Measurements from ENCODE around the gene SPEG. TPM values are rescaled to one million over a fixed set of nuclear protein-coding genes. Genes with fewer than 3 reads are reported as not detected.

SPEG gene
- total and polyA plus RNA-seq, 2 of the 8 experiments (the other 6 are each of a cell fraction or from before 2014, with no cell fraction given): 19.9 to 32.0 TPM

DNA sequence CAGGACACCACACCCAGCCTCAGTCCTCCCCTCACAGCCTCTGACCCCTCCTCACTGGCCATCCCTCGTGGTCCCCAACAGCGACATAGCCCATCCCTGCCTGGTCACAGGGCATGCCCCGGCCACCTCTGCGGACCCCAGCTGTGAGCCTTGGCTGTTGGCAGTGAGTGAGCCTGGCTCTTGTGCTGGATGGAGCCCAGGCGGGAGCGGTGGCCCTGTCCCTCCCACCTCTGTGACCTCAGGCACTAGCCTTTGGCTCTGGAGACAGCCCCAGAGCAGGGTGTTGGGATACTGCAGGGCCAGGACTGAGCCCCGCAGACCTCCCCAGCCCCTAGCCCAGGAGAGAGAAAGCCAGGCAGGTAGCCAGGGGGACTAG, 8.6 kb upstream of the SPEG start:
- Histone ChIP-seq H3K4me3 (ENCODE audit: extremely low read depth in 1 of 4, insufficient read depth in 2 of 4, low read depth in 3 of 4, low read length in 4 of 4) (no peak overlapping the region), H3K56ac (replicated peaks; ENCODE audit: insufficient read length, low read depth, low read length) (no peak overlapping the region), H3K27me3 (replicated peaks in 1 of 4; ENCODE audit: control insufficient read depth in 3 of 4, extremely low read depth in 1 of 4, insufficient read depth in 3 of 4, low read length in 3 of 4) (peaks cover 0 to 4% (median 2%) of the 10 kb centered on the region in 4 experiments; a peak in 2 of 7 replicates), H2AFZ (ENCODE audit: low read length) (no peak overlapping the region), H2BK120ac (replicated peaks; ENCODE audit: low read depth, low read length) (no peak overlapping the region), H2BK12ac (ENCODE audit: low read depth, low read length) (0 out of 2 replicates have a peak overlapping the region, but pooled peaks have one; percentile 14), H3K79me1 (ENCODE audit: low read depth, low read length) (no peaks in the 10 kb centered on the region), H4K5ac (ENCODE audit: insufficient read length, low read depth, low read length) (no peak overlapping the region), H3K18ac (ENCODE audit: extremely low read depth, low read length) (no peak overlapping the region), H3K27ac (ENCODE audit: low read depth, low read length) (no peak overlapping the region), H3K14ac (ENCODE audit: insufficient read length) (no peak overlapping the region), H3K4me1 (replicated peaks in 1 of 4; ENCODE audit: control insufficient read depth in 3 of 4, insufficient read depth in 4 of 4, low read length in 3 of 4) (no peaks in the 10 kb centered on the region), H4K8ac (ENCODE audit: extremely low read depth, insufficient read depth, low read length) (peak overlapping the region; percentile 38; the same call in 1 of the 2 replicates), H3K23me2 (ENCODE audit: low read depth, low read length) (peaks cover 2% of the 10 kb centered on the region; the same call in 1 of the 2 replicates), H2AK5ac (ENCODE audit: low read depth, low read length) (no peak overlapping the region), H4K91ac (replicated peaks; ENCODE audit: insufficient read length, low read length) (no peak overlapping the region), H3K79me2 (ENCODE audit: control insufficient read depth in 1 of 2, insufficient read depth in 2 of 2, low read length in 2 of 2) (no peaks in the 10 kb centered on the region), H3K9ac (replicated peaks in 1 of 4; ENCODE audit: extremely low read depth in 1 of 4, low read depth in 3 of 4, low read length in 3 of 4) (no peak overlapping the region), H3K9me3 (ENCODE audit: insufficient read depth in 2 of 2, low read depth in 1 of 2, low read length in 1 of 2) (no peaks in the 10 kb centered on the region), H3K36me3 (ENCODE audit: control insufficient read depth in 2 of 4, insufficient read depth in 4 of 4, low read length in 3 of 4) (no peaks in the 10 kb centered on the region), H2BK20ac (ENCODE audit: low read length) (no peak overlapping the region), H3K4me2 (ENCODE audit: insufficient read depth in 1 of 2, low read depth in 2 of 2, low read length in 2 of 2) (no peak overlapping the region), H3K4ac (replicated peaks; ENCODE audit: insufficient read length, low read depth, low read length) (no peak overlapping the region), H2BK5ac (ENCODE audit: low read depth, low read length) (no peak overlapping the region), H4K20me1 (replicated peaks in 1 of 2; ENCODE audit: control insufficient read depth in 1 of 2, insufficient read depth in 2 of 2, low read length in 2 of 2) (peaks cover 0 to 2% of the 10 kb centered on the region in 2 experiments), H2BK15ac (ENCODE audit: low read length) (no peak overlapping the region), H3K23ac (ENCODE audit: insufficient read length) (no peak overlapping the region)
- DNase-seq (ENCODE audit: low read depth in 1 of 2, low spot score in 2 of 2) (no peak), FAIRE-seq (no peak)
- 86% methylated on average over 7 of the region's 7 CpGs; no CpG with 5 or more reads in 1 of the 2 experiments for WGBS, 2 experiments (ENCODE audit: extremely low coverage in 1 of 2, insufficient coverage in 1 of 2, insufficient read length in 1 of 2, insufficient replicate concordance in 2 of 2, low coverage in 1 of 2, low lambda C conversion rate in 2 of 2, missing lambda C conversion rate in 1 of 2)
- ChIA-PET POLR2A (ENCODE audit: partially characterized antibody) (no interaction called here), CTCF (ENCODE audit: partially characterized antibody) (interaction anchor here (7.2 to 88.6 kb wide), 2 partner anchors 22 to 63 kb away, joined by 92 to 7248 read pairs; partner anchors contain the start of genes ASIC4, CHPF, GMPPA and SPEG)
- TF ChIP-seq TAF7 (optimal IDR thresholded peaks at IDR 0.05; ENCODE audit: borderline replicate concordance, low read depth, low read length) (no peak), ASH2L (IDR thresholded peaks at IDR 0.05; ENCODE audit: low read length) (no peak), EZH2 (IDR thresholded peaks at IDR 0.05; ENCODE audit: low read depth, low read length, severe bottlenecking) (no peak), SAP30 (IDR thresholded peaks at IDR 0.05; ENCODE audit: insufficient read depth, insufficient replicate concordance, low read length) (no peak), GABPA (IDR thresholded peaks at IDR 0.05; ENCODE audit: borderline replicate concordance, insufficient read depth, low read length) (no peak), NANOG (IDR thresholded peaks at IDR 0.05; ENCODE audit: insufficient read depth, low read depth, low read length, poor library complexity, severe bottlenecking) (no peak), BACH1 (IDR thresholded peaks at IDR 0.05; ENCODE audit: low read length) (no peak), SP4 (IDR thresholded peaks at IDR 0.05; ENCODE audit: low read length) (no peak), BCL11A (IDR thresholded peaks at IDR 0.05; ENCODE audit: low read depth in 2 of 2, low read length in 2 of 2) (no peak)
- TF ChIP-seq, protein P1, sequence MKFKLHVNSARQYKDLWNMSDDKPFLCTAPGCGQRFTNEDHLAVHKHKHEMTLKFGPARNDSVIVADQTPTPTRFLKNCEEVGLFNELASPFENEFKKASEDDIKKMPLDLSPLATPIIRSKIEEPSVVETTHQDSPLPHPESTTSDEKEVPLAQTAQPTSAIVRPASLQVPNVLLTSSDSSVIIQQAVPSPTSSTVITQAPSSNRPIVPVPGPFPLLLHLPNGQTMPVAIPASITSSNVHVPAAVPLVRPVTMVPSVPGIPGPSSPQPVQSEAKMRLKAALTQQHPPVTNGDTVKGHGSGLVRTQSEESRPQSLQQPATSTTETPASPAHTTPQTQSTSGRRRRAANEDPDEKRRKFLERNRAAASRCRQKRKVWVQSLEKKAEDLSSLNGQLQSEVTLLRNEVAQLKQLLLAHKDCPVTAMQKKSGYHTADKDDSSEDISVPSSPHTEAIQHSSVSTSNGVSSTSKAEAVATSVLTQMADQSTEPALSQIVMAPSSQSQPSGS (IDR thresholded peaks at IDR 0.05; ENCODE audit: low read length): no peak
